Panc1 (cell line): Measurements from ENCODE around the gene SLC25A39.

Source experiments
- CTCF ChIP-seq: fragments of 450-650 bp; IDR thresholded peaks from 2 replicates; pipeline ENCODE4 v1.5.1; 2017; ENCODE audit warnings: mild to moderate bottlenecking
- POLR2AphosphoS5 ChIP-seq: IDR thresholded peaks from 2 replicates; pipeline ENCODE4 v1.6.1; 2012; ENCODE audit warnings: mild to moderate bottlenecking, low read depth, low read length, moderate library complexity
- SIN3A ChIP-seq: IDR thresholded peaks from 2 replicates; pipeline ENCODE4 v1.6.1; 2012; ENCODE audit warnings: low read depth, mild to moderate bottlenecking, low read length, moderate library complexity, borderline replicate concordance; ENCODE audit not compliant: insufficient read depth
- TCF7L2 ChIP-seq: IDR thresholded peaks from 2 replicates; pipeline ENCODE4 v1.6.1; 2011; ENCODE audit warnings: mild to moderate bottlenecking, low read depth, low read length, inconsistent platforms

GRCh38 chr17:44314524-44314868 is 10.1 kb downstream of the SLC25A39 start:
- no peak for TF ChIP-seq CTCF
- no peak for TF ChIP-seq TCF7L2
- TF ChIP-seq POLR2AphosphoS5, result no peak
- no peak for TF ChIP-seq SIN3A
